Smooth muscle cell of the brain vasculature (primary cell): Measurements from ENCODE around the gene FAM83F.

Source experiments
- DNase-seq: peaks from one replicate; pipeline ENCODE4 v3.0.0-alpha.2; 2012; ENCODE audit warnings: low read depth, low spot score

The FAM83F gene

GRCh38 chr22:39965748-39966147 is 29.0 kb upstream of the FAM83F start:
- no peak for DNase-seq

- no peak for DNase-seq
Observed at GRCh38 chr22:39966470-39966869, 28.3 kb upstream of the FAM83F start.

DNA sequence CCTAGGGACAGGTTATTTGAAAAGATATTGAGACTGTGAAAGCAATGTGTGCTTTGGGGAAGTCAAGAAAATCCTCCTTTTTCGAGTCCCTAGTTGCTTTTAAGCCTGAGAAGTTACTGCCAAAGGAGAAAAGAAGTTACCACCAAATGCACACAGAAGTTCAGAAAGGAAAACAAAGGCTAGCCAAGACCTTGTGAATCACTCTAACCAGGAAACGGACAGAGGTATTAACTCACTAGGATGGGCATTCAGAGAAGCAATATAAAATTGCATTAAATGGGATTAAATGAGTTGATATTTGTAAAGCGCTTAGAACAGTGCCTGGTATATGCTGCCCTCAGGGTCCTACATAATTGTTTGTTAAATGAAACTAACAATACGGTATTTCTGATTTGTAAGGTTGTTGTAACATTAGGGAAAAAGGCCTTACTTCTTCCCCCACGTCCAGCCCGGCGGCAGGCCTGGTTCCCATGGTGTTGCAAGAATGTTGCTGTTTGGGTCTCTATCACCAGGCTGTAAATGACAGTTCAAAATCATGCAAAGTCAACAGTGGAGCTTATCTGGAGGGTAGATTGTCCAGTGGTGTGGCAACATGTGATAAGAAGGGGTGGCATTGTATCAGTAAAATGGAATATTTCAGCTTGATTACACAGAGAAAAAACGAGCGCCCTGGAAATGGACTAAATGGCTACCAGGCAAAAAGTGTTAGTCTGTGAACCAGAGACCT is 27.5 kb upstream of the FAM83F start:
- no peak for DNase-seq

DNA sequence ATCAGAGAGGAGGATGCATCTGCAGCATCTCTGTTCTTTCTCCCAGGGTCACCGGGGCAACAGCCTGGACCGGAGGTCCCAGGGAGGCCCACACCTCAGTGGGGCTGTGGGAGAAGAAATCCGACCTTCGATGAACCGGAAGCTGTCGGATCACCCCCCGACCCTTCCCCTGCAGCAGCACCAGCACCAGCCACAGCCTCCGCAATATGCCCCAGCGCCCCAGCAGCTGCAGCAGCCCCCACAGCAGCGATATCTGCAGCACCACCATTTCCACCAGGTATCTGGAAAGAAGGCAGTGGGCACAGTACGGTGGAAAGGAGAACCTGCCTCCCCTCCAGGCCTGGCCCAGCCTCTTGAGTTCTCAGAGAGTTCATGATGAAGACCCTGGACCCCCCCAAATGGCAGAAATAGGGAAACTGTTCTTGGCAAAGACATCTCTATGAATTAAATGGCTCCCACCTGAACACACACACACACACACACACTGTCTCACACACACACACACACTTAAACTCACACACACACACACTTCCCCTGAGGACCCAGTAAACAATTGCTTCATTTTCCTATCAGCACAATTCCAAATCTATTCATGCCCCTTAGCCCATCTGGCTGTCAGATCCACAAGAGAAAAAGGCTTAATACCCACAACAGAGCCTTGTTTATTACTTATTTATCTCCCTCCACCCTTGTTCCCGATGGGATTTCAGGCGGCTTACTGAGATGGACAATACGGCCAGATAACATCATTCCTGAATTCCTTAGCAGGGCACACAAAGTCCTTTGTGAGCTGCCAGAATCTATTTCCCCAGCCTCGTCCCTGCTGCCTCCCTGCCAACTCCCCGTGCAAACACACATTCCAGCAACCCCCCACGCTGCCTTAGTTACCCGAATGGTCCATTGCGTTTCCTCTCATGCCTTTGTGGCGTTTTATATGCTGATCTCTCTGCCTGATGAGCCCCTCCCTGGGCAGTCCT is 26.5 kb upstream of the FAM83F start:
- DNase-seq, result no peak

DNA sequence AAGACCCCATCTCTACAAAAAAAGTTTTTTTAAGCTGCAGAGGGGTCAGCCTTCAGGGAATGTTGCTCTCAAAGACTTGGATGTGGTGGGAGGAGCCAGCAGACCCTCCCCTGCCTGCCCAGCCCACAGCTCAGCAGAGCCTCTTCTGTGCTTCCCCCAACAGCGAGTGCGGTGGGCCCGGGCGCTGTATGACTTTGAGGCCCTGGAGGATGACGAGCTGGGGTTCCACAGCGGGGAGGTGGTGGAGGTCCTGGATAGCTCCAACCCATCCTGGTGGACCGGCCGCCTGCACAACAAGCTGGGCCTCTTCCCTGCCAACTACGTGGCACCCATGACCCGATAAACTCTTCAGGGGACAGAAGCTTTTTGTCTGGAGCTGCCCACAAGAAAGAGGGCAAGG is 24.0 kb upstream of the FAM83F start:
- DNase-seq, result no peak

DNA sequence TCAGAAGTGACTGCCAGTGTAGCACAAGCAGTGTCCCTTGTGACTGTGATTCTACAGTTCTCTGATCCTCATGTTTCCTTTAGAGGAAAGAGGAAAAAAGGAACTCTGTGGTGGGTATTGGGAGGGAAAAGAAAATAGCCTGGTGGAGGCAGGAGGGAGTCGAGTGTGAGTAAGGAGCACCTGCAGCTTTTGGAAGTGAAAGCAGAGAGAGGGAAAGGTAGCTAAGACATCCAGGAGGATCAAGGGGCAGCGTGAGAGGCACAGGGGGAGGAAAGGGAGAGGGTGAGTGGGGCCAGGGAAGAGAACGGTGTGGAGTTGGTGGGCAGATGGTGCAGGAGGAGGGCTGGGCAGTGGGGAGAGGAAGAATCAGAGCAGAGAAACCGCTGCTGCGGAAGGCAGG is 22.1 kb upstream of the FAM83F start:
- DNase-seq, result no peak

GRCh38 chr22:39973656-39974055 is 21.1 kb upstream of the FAM83F start:
- no peak for DNase-seq

DNA sequence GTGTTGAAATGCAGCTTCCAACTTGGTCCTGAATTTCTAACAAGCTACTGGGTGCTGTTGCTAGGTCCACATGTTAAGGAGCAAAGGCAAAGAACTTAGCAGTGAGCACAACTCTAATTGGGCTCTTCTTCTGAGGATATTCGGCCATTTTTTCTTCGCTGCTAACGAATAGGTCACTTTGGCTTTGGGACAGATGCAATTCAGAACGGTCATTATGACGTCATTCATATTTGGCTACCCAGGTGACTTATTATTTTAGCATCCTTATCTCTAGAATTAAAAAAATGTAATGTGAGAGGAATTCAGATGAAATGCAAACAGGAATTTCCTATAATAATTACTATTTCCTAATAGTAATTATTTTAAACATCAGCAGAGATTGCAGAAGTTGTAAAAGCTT is 20.7 kb upstream of the FAM83F start:
- DNase-seq, result no peak

DNA sequence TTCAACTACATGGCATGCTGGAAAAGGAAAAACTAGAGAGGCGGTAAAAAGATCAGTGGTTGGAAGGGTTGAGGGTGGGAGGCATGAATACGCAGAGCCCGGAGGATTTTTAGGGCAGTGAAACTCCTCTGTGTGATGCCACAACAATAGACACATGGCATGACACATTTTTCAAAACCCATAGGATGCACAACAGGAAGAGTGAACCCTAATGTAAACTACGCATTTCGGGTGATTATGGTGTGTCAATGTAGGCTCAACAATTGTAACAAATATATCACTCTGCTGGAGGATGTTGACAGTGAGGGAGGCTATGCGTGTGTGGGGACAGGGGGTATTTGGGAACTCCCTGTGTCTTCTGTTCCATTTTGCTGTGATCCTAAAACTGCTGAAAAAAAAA is 15.7 kb upstream of the FAM83F start:
- no peak for DNase-seq

DNA sequence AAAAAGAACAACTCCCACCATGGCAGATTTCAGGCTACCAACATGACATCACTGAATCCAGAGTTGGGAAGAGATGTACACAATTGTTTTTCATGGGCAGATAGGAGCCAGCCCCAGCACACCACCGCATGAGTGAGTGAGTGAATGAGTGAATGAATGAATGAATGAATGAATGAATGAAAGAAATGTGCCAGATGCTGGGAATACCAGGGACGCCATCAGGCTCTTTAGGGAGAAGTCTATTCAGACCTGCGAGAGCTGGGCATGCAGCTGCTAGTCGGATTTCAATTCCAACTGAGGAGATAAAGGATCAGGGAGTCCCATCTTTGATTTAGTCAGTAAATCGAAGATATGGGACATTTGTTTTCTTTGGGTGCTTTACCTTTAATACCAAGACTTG is 15.3 kb upstream of the FAM83F start:
- DNase-seq, result no peak

- DNase-seq, result no peak
Observed at GRCh38 chr22:39980596-39980995, 14.2 kb upstream of the FAM83F start.

DNA sequence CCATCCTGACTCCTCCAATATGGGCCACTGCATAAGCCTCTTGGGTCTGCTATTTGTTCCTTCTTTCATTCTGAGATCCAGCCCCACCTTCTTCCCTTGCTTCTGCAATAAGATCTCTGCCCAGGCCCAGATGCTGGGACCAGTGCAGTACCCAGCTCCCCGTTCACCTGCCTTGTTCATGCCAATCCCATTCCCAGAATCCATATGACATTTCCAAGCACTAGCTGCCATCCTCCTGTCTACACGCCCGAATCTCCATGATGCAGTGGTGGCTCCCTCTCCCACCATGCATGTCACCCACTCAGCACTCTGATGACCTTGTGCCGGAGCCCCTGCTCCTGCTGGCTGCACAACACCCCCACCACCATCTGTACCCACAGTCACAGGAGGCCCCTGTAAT is 11.4 kb upstream of the FAM83F start:
- DNase-seq, result no peak

GRCh38 chr22:39984006-39984405 is 10.7 kb upstream of the FAM83F start:
- DNase-seq, result no peak

- no peak for DNase-seq
Observed at GRCh38 chr22:39984746-39985145, 10.0 kb upstream of the FAM83F start.

GRCh38 chr22:39985383-39986035 is 9.2 kb upstream of the FAM83F start:
- DNase-seq, result no peak

DNA sequence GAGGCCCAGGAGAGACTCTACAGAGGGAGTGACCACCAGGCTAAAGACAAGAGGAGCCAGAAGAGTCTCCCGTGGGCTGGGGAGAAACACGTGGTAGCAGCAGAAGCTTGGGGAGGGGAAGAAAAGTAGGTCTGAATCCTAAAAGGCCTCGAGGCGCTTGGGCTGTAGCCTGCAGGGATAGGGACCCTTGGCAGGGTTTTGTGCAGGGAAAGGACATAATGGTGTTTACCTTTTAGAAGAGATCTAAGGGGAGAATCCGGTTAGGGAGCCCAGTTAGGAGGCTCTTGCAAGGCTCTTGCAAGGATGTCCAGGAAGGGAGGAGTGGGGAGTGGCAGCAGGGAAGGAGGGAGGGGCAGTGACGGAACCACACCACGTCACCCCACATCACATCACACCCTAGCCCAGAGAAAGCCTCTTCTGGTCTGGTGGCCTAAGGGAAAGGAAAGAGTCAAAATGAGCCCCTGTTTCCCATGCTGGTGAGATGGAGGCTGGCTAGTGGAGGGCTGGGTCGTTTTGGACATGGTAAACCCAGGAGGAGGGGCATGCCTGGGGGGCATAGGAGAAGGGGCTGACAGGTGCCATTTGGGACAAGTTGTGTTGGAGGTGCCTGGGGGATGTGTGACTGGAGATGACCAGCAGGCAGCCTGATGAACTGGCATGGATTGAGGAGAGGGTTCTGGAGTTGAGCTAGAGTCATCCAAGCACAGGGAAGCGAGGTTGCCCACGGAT is 6.2 kb upstream of the FAM83F start:
- DNase-seq, result no peak

DNA sequence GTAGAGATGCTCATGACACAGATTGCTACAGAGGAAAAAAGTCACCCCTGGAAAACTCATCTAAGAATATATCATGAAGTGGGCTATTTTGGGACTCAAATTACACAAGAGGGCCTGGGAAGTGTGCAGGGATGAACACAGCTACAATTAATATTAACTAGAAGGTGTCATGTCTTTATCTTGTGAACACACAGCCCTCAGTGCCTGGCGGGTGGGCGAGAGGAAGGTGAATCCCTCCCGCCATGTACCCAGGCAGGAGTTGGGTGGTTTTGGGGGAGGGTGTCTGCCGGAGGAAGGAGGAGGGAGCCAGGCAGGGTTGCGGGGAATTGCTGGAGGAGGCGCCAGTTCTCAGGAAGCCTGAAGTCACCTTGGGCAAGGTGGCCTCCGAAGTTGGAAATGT is 5.1 kb upstream of the FAM83F start:
- no peak for DNase-seq

GRCh38 chr22:39990686-39991085 is 4.1 kb upstream of the FAM83F start:
- DNase-seq, result no peak

DNA sequence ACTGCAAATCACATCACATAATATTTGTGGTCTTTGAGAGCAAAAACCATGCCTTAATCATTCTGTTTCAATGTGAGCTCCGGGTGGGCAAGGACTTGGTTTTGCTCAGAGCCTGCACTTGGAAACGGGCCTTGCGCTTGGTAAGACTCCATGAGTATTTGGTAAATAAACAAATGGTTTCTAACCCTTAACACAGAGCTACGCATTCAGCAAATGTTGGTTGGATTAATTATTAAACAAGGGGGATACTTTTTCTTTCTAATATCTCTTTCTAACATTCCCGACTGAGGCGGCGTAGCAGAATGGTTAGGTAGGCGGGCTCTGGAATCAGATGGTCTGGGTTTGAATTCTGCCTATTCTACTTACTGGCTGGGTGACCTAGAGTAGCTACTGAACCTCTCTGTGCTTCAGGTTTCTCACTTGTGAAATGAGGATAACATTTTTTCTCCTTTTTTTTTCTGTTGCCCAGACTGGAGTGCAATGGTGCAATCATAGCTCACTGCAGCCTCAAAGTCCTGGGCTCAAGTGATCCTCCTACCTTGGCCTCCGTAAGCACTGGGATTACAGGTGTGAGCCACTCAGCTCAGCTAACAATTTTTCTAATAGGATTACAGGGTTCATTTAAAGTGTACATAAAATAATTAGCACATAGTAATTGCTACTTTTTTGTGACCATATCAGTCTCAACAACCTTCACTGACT is 3.4 kb upstream of the FAM83F start:
- no peak for DNase-seq

- no peak for DNase-seq
Observed at GRCh38 chr22:39992088-39992826, 2.5 kb upstream of the FAM83F start.
